Measurements from ENCODE around the gene JAM3. TPM values are rescaled to one million over a fixed set of nuclear protein-coding genes. Genes with fewer than 3 reads are reported as not detected.

Gene JAM3
- total and polyA plus RNA-seq, 2 donors (not counting 1 experiment from before 2014, with no cell fraction given), result 44.1 to 85.7 TPM

DNA sequence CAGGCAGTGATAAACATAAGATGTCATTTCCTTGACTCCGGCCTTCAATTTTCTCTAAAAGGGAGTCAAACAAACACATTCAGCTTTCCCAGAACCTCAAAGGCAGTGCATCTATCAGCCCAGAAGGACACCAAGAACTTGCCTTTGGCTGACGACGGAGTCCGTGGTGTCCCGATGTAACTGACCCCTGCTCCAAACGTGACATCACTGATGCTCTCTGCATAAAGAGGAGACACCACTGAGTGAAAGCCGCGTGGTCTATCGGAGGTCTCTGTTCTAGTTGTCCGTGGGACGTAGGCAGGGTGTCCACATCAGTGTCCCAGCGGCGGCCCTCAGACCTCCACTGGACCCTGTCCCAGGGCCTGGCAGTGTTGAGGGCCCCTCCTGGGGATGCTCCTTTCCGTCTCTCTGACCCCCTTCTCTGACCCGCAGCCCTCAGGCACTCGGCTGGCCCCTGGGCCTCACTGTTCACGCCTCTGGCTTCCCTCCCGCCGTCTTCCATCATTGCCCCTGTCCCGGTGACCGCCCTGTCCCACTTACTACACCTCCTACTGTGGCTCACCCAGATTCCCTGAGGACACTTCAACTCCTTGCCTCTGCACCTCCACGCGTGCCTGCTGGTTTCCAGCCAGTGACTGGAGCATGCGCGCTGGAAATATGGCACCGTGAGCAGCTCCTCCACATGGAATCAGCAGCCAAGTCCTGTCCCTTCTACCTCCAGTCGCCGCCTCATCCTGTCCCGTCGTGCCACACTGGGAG, 84.5 kb downstream of the JAM3 start:
- H3K27ac ChIP-seq (ENCODE audit: insufficient read depth, low read length), result no peak overlapping the region
- no peak overlapping the region for H3K4me2 ChIP-seq (ENCODE audit: extremely low read depth, insufficient read depth, low read length)
- H2AFZ ChIP-seq (ENCODE audit: low read length), result no peak overlapping the region
- H3K27me3 ChIP-seq (ENCODE audit: control insufficient read depth, insufficient read depth, low read length), result no peaks in the 10 kb centered on the region
- H3K4me3 ChIP-seq (replicated peaks in 1 of 4; ENCODE audit: control extremely low read depth in 1 of 4, insufficient read depth in 1 of 4, low read depth in 3 of 4, low read length in 4 of 4), result no peak overlapping the region
- TF ChIP-seq EZH2 (IDR thresholded peaks at IDR 0.05; ENCODE audit: low read length, missing control alignments), result no peak
- TF ChIP-seq, protein P1, sequence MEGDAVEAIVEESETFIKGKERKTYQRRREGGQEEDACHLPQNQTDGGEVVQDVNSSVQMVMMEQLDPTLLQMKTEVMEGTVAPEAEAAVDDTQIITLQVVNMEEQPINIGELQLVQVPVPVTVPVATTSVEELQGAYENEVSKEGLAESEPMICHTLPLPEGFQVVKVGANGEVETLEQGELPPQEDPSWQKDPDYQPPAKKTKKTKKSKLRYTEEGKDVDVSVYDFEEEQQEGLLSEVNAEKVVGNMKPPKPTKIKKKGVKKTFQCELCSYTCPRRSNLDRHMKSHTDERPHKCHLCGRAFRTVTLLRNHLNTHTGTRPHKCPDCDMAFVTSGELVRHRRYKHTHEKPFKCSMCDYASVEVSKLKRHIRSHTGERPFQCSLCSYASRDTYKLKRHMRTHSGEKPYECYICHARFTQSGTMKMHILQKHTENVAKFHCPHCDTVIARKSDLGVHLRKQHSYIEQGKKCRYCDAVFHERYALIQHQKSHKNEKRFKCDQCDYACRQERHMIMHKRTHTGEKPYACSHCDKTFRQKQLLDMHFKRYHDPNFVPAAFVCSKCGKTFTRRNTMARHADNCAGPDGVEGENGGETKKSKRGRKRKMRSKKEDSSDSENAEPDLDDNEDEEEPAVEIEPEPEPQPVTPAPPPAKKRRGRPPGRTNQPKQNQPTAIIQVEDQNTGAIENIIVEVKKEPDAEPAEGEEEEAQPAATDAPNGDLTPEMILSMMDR (conservative IDR thresholded peaks at IDR 0.05 in 1 of 2, IDR thresholded peaks at IDR 0.05 in 1 of 2; ENCODE audit: low read depth in 1 of 2, low read length in 2 of 2), result no peak
- DNase-seq (ENCODE audit: low read depth in 2 of 2), result no peak
- H4K20me1 ChIP-seq (ENCODE audit: control insufficient read depth, extremely low read depth, insufficient read depth, low read length), result no peaks in the 10 kb centered on the region
- no peaks in the 10 kb centered on the region for H3K79me2 ChIP-seq (ENCODE audit: control insufficient read depth, insufficient read depth, low read length)
- peaks cover 17% of the 10 kb centered on the region for H3K36me3 ChIP-seq (ENCODE audit: control insufficient read depth, insufficient read depth, low read length)
- H3K9ac ChIP-seq (ENCODE audit: insufficient read depth, low read length), result no peak overlapping the region
- H3K9me3 ChIP-seq (ENCODE audit: control insufficient read depth, insufficient read depth, low read depth, low read length), result no peaks in the 10 kb centered on the region
- H3K4me1 ChIP-seq (ENCODE audit: control insufficient read depth, extremely low read depth, insufficient read depth, low read length), result no peaks in the 10 kb centered on the region

DNA sequence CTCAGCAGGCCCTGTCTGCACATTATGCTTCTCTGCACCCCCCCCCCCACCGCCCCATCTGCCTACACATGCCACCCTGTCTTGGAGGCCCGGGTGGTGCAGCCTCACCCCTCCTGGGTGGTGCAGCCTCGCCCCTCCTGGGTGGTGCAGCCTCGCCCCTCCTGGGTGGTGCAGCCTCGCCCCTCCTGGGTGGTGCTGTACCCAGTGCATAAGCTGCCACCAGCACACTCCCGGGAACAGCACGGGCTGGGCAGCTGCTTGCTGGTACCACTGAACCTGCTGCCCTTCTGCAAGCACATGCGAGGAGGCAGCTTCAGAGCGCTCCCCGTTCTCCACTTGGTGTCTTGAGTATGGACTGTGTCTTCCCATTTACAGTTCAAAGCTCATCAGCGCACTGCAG, 85.6 kb downstream of the JAM3 start:
- Histone ChIP-seq H3K4me2 (ENCODE audit: extremely low read depth, insufficient read depth, low read length) (no peak overlapping the region), H3K27ac (ENCODE audit: insufficient read depth, low read length) (no peak overlapping the region), H3K36me3 (ENCODE audit: control insufficient read depth, insufficient read depth, low read length) (peaks cover 18% of the 10 kb centered on the region), H3K4me1 (ENCODE audit: control insufficient read depth, extremely low read depth, insufficient read depth, low read length) (no peaks in the 10 kb centered on the region), H3K4me3 (replicated peaks in 1 of 4; ENCODE audit: control extremely low read depth in 1 of 4, insufficient read depth in 1 of 4, low read depth in 3 of 4, low read length in 4 of 4) (no peak overlapping the region), H3K9ac (ENCODE audit: insufficient read depth, low read length) (no peak overlapping the region), H3K27me3 (ENCODE audit: control insufficient read depth, insufficient read depth, low read length) (no peaks in the 10 kb centered on the region), H3K9me3 (ENCODE audit: control insufficient read depth, insufficient read depth, low read depth, low read length) (no peaks in the 10 kb centered on the region), H2AFZ (ENCODE audit: low read length) (no peak overlapping the region), H4K20me1 (ENCODE audit: control insufficient read depth, extremely low read depth, insufficient read depth, low read length) (no peaks in the 10 kb centered on the region), H3K79me2 (ENCODE audit: control insufficient read depth, insufficient read depth, low read length) (no peaks in the 10 kb centered on the region)
- DNase-seq (ENCODE audit: low read depth in 2 of 2), result no peak
- TF ChIP-seq, protein P1 (conservative IDR thresholded peaks at IDR 0.05 in 1 of 2, IDR thresholded peaks at IDR 0.05 in 1 of 2; ENCODE audit: low read depth in 1 of 2, low read length in 2 of 2), result no peak
- no peak for TF ChIP-seq EZH2 (IDR thresholded peaks at IDR 0.05; ENCODE audit: low read length, missing control alignments)

DNA sequence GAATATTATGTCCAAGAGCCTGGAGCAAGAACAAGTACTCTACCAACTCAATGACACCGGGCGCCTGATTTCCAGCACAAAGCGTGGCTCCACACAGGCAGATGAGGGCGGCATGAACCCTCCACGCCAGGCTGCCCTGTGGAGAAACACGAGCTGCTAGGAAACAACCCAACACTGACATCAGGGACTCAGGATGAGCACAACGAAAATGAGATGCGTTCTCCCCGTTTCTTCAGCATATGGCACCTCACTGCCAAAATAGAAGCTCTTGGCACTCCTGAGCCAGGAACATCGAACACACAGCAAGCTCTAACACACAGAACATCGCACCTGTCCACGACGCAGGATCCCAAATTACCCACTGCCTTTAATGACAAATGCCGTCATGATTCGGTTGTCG, 86.6 kb downstream of the JAM3 start:
- TF ChIP-seq EZH2 (IDR thresholded peaks at IDR 0.05; ENCODE audit: low read length, missing control alignments), result no peak
- TF ChIP-seq, protein P1 (conservative IDR thresholded peaks at IDR 0.05 in 1 of 2, IDR thresholded peaks at IDR 0.05 in 1 of 2; ENCODE audit: low read depth in 1 of 2, low read length in 2 of 2), result no peak
- Histone ChIP-seq H3K4me2 (ENCODE audit: extremely low read depth, insufficient read depth, low read length) (no peak overlapping the region), H3K4me1 (ENCODE audit: control insufficient read depth, extremely low read depth, insufficient read depth, low read length) (no peaks in the 10 kb centered on the region), H3K9ac (ENCODE audit: insufficient read depth, low read length) (no peak overlapping the region), H3K79me2 (ENCODE audit: control insufficient read depth, insufficient read depth, low read length) (no peaks in the 10 kb centered on the region), H2AFZ (ENCODE audit: low read length) (no peak overlapping the region), H4K20me1 (ENCODE audit: control insufficient read depth, extremely low read depth, insufficient read depth, low read length) (no peaks in the 10 kb centered on the region), H3K27me3 (ENCODE audit: control insufficient read depth, insufficient read depth, low read length) (no peaks in the 10 kb centered on the region), H3K4me3 (replicated peaks in 1 of 4; ENCODE audit: control extremely low read depth in 1 of 4, insufficient read depth in 1 of 4, low read depth in 3 of 4, low read length in 4 of 4) (no peak overlapping the region), H3K36me3 (ENCODE audit: control insufficient read depth, insufficient read depth, low read length) (peaks cover 17% of the 10 kb centered on the region), H3K27ac (ENCODE audit: insufficient read depth, low read length) (no peak overlapping the region), H3K9me3 (ENCODE audit: control insufficient read depth, insufficient read depth, low read depth, low read length) (no peaks in the 10 kb centered on the region)
- no peak for DNase-seq (ENCODE audit: low read depth in 2 of 2)
